Right lobe of liver (tissue), 6 donors: Measurements from ENCODE around the gene CCDC167. TPM values are rescaled to one million over a fixed set of nuclear protein-coding genes. Genes with fewer than 3 reads are reported as not detected.
A peak's percentile ranks its signal among the peaks of the same experiment; 100 is the strongest.

ENCODE experiments used
- ATAC-seq, 4 donors: fragments of 200-7000 bp; cut with Tn5 transposase; one replicate each; pipeline ENCODE4 v1.9.1; 2020; ENCODE audit warnings: mild to moderate bottlenecking in 4 of 4, moderate library complexity in 4 of 4
- DNase-seq, 3 donors: peaks; one replicate each; pipeline ENCODE4 v3.0.0-alpha.2; 2020
- H3K27ac ChIP-seq, 3 donors: fragments of 200-600 bp; one replicate each; pipeline ENCODE4 v1.8.0; 2022
- H3K27me3 ChIP-seq, 2 donors: fragments of 200-600 bp; one replicate each; pipeline ENCODE4 v1.8.0; 2022
- H3K36me3 ChIP-seq, 4 donors: fragments of 200-600 bp; sonication (generic) in 1 of 4; one replicate each; pipeline versions ENCODE4 v1.5.1 to v1.8.0; 2017 to 2022; ENCODE audit warnings: control low read depth in 1 of 4
- H3K4me1 ChIP-seq, 4 donors: fragments of 200-600 bp; sonication (generic) in 1 of 4; one replicate each; pipeline versions ENCODE4 v1.5.1 to v1.8.0; 2017 to 2022; ENCODE audit warnings: control low read depth in 1 of 4
- H3K4me3 ChIP-seq, 3 donors: fragments of 200-600 bp; one replicate each; pipeline ENCODE4 v1.8.0; 2022
- H3K9me3 ChIP-seq, 4 donors: fragments of 200-600 bp; sonication (generic) in 1 of 4; one replicate each; pipeline versions ENCODE4 v1.5.1 to v1.8.0; 2017 to 2022; ENCODE audit warnings: control low read depth in 1 of 4
- CTCF ChIP-seq, 4 donors: fragments of 200-600 bp in 3 of 4; fragments of 450-650 bp in 1 of 4; IDR thresholded peaks; one replicate each; pipeline versions ENCODE4 v1.5.1 to v1.8.0; 2016 to 2022; ENCODE audit warnings: antibody characterized with exemption in 4 of 4, mild to moderate bottlenecking in 2 of 4
- POLR2A ChIP-seq: fragments of 450-650 bp; IDR thresholded peaks from one replicate; pipeline ENCODE4 v1.6.1; 2017; ENCODE audit warnings: antibody characterized with exemption, mild to moderate bottlenecking
- WGBS: methylation state at CpG from one replicate; pipeline ENCODE4 v1.1.6; 2018; ENCODE audit warnings: low coverage, low lambda C conversion rate; ENCODE audit not compliant: insufficient coverage; ENCODE audit errors: missing lambda C conversion rate; 5-methylcytosine and 5-hydroxymethylcytosine counted together
- intact Hi-C, 2 donors: fragments of 100-400 bp; cut with DNase I; formaldehyde crosslinking; loops; one replicate each; pipeline versions ENCODE4 v1.11.2 to v1.14.1; 2022
- total RNA-seq, 6 experiments: library from RNA; depleted of rRNA in 2 of 6; stranded (reverse); fragments of >200 nt in 2 of 6; fragmentation: NEBNext Ultra II Directional in 3 of 6; extraction: Animal tissue kit (Norgen Biotek cat#: 25700) in 3 of 6; gene quantifications; one replicate each; pipeline versions ENCODE4 v1.1.0 to v1.2.4, GENCODE V29; 2016 to 2023
- donor health status: DM: no; HTN: yes; CAD: no.
- donor health status: DM: no; HTN: no; CAD: no.
- donor health status: DM: no; HTN: no; CAD: no.
- donor health status: DM: no; HTN: yes; CAD: no.
- donor health status: DM: no; HTN: yes; CAD: no.

The CCDC167 gene
- total RNA-seq, 6 experiments from 2014 or later, result 16.5 to 103 (median 26.9) TPM

- WGBS, result 62% methylated on average over 4 of the region's 4 CpGs
- intact Hi-C loops, result no loop called here
- Histone ChIP-seq H3K9me3 (no peaks in the 10 kb centered on the region), H3K4me1 (no peaks in the 10 kb centered on the region), H3K36me3 (no peaks in the 10 kb centered on the region), H3K4me3 (no peak overlapping the region), H3K27ac (no peak overlapping the region), H3K27me3 (no peaks in the 10 kb centered on the region)
- TF ChIP-seq POLR2A, result no peak
- TF ChIP-seq CTCF (IDR thresholded peaks at IDR 0.05), result no peak
- ATAC-seq, result no peak
- no peak for DNase-seq
Observed at GRCh38 chr6:37506479-37506878, 6.8 kb upstream of the CCDC167 start.

- Histone ChIP-seq H3K27ac (no peak overlapping the region), H3K36me3 (no peaks in the 10 kb centered on the region), H3K9me3 (no peaks in the 10 kb centered on the region), H3K4me1 (peaks cover 0 to 3% (median 1%) of the 10 kb centered on the region in 4 donors), H3K27me3 (no peaks in the 10 kb centered on the region), H3K4me3 (no peak overlapping the region)
- ATAC-seq (no peak), DNase-seq (no peak)
- TF ChIP-seq CTCF (IDR thresholded peaks at IDR 0.05) (no peak), POLR2A (no peak)
- intact Hi-C loops, result no loop called here
- WGBS, result 94% methylated on average over 2 of the region's 2 CpGs
Observed at GRCh38 chr6:37504024-37504423, 4.3 kb upstream of the CCDC167 start.

GRCh38 chr6:37503309-37503965 is 3.7 kb upstream of the CCDC167 start:
- Histone ChIP-seq H3K4me1 (peaks cover 0 to 7% (median 3%) of the 10 kb centered on the region in 4 donors), H3K36me3 (no peaks in the 10 kb centered on the region), H3K27ac (no peak overlapping the region), H3K9me3 (no peaks in the 10 kb centered on the region), H3K27me3 (no peaks in the 10 kb centered on the region), H3K4me3 (no peak overlapping the region)
- TF ChIP-seq CTCF (IDR thresholded peaks at IDR 0.05) (no peak), POLR2A (no peak)
- WGBS, result 50% methylated on average over 3 of the region's 7 CpGs
- ATAC-seq (no peak), DNase-seq (no peak)
- intact Hi-C loops, result no loop called here

- ATAC-seq (no peak), DNase-seq (no peak)
- no peaks in the 10 kb centered on the region for H3K27me3 ChIP-seq
- intact Hi-C loops, result no loop called here
- H3K36me3 ChIP-seq, result no peaks in the 10 kb centered on the region
- H3K27ac ChIP-seq, result peak overlapping the region in 1 of 3 donors; percentile 2
- H3K9me3 ChIP-seq, result no peaks in the 10 kb centered on the region
- TF ChIP-seq CTCF (IDR thresholded peaks at IDR 0.05) (no peak), POLR2A (no peak)
- no peak overlapping the region for H3K4me3 ChIP-seq
- WGBS, result 52% methylated on average over 6 of the region's 7 CpGs
- H3K4me1 ChIP-seq, result peaks cover 0 to 7% (median 3%) of the 10 kb centered on the region in 4 donors
Observed at GRCh38 chr6:37502703-37503291, 3.1 kb upstream of the CCDC167 start.
